ENCODE measurements around the gene SERPIND1.
"Not testable (repeated sequence)": the region's sequence is repeated elsewhere in the genome, so short reads cannot be mapped to it uniquely, and the experiment has no call there.

SERPIND1 gene, protein sequence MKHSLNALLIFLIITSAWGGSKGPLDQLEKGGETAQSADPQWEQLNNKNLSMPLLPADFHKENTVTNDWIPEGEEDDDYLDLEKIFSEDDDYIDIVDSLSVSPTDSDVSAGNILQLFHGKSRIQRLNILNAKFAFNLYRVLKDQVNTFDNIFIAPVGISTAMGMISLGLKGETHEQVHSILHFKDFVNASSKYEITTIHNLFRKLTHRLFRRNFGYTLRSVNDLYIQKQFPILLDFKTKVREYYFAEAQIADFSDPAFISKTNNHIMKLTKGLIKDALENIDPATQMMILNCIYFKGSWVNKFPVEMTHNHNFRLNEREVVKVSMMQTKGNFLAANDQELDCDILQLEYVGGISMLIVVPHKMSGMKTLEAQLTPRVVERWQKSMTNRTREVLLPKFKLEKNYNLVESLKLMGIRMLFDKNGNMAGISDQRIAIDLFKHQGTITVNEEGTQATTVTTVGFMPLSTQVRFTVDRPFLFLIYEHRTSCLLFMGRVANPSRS

GRCh38 chr22:20773793-20774212 lies at the start of gene SERPIND1:
SERPIND1 (plus strand) TSS chr22:20774113; CDS start chr22:20779313, 5,200 bp downstream.
- TF ChIP-seq POLR2A (IDR thresholded peaks at IDR 0.05; ENCODE audit: low read length): no peak
- no peak for TF ChIP-seq GATA1 (IDR thresholded peaks at IDR 0.05; ENCODE audit: low read depth, low read length)
- DNase-seq: no peak

DNA sequence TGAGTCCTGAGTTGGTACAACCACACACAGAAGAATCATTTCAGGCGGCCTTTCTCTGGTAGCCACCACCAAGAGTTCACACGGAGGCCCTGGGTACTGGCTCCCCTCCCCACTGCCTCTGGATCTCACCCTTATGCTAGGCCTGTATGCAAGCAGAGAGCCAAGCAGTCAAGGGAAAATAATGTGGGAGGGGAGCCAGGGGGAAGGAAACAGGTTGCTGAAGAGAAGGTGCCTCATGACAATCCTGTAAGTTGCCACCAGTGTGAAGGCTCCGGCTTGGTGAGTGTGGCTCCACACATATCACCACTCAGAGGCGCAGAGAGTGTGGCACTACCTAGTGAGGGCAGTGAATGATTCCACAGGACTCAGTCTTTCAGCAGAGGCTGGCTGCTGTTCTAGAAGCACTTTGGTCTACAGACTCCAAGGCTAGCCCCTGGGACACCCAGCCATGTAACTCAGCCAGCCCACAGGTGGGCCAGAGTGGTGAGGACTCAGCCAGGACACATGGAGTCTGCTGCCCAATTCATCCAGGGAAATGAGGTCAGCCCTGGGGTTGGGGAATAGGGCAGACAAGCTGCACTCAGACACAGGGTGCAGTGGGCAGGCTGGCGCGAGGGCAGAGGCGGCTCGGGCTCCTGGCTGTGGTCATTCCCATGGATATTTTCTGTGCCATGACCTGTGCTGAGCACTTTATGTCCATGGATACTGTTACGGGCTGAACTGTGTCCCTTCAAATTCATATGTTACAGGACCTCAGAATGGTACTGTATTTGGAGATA lies 49.0 kb upstream of the SERPIND1 start:
- TF ChIP-seq POLR2A (IDR thresholded peaks at IDR 0.05; ENCODE audit: low read length) (no peak), GATA1 (IDR thresholded peaks at IDR 0.05; ENCODE audit: low read depth, low read length) (no peak)
- no peak for DNase-seq

DNA sequence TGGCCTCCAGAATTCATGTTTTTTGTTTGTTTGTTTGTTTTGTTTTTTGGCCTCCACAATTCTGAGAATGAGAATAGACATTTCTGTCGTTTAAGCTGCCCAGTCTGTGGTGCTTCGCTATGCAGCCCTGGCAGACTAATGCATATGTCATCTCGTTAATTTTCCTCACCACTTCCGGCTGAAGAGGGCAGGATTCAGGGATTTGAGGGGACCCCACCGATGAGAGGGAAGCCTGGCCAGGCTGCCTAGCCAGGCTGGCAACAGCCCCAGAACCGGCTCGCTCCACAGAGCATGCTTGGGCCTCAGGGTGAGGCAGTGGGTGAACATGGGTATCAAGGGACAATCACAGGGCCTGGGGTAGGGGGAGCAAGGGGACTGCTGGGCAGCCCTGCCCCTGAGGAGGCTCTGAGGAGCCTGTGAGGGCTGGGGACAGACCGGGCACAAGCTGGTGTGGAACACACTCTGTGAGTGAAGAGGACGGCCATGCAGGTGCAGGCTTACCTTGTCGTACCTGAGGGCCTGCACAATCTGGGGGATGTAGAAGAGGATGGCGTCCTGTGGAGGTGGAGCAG lies 47.8 kb upstream of the SERPIND1 start:
- TF ChIP-seq POLR2A (IDR thresholded peaks at IDR 0.05; ENCODE audit: low read length) (no peak), GATA1 (IDR thresholded peaks at IDR 0.05; ENCODE audit: low read depth, low read length) (no peak)
- no peak for DNase-seq

DNA sequence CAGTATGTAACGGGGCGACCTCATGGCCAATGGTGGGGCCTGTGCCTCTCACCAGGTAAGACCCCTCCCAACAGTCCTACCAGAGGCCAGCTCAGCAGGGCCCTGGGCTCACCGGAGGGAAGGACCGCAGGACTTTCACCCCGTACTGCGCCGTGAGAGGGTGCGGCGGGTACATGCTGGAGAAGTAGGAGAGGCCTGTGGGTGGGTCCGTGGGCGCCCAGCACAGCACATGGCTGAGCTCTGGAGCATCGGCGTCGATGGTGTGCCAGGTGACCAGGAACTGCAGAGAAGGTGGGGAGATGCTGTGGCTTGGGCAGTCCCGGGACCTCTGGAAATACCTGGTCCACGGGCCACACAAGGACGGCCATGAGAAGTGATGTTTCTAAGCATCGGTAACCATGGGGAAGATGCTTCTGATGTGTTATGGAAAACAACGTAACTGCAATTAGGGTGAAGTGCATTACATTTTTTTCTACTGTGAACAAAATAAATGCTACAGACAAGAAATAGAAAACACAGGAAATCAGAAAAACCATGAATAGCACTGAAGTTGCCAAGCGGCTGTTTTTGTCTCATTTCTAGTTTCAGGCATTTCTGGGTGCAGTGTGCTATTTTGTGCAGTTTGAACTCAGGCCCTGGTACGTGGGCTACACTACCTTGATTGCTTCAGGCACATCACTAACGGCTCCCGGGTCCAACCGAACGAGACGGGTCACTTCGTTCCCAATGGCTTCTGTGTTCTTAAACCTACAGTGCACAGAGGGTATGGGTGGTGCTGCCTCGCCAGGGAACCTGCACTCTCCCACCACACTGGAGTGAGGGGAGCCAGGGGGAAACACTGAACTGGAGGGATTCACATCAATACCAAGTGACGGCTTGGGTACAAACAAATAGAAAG lies 46.5 kb upstream of the SERPIND1 start:
- no peak for DNase-seq
- TF ChIP-seq POLR2A (IDR thresholded peaks at IDR 0.05; ENCODE audit: low read length): no peak
- TF ChIP-seq GATA1 (IDR thresholded peaks at IDR 0.05; ENCODE audit: low read depth, low read length): no peak

DNA sequence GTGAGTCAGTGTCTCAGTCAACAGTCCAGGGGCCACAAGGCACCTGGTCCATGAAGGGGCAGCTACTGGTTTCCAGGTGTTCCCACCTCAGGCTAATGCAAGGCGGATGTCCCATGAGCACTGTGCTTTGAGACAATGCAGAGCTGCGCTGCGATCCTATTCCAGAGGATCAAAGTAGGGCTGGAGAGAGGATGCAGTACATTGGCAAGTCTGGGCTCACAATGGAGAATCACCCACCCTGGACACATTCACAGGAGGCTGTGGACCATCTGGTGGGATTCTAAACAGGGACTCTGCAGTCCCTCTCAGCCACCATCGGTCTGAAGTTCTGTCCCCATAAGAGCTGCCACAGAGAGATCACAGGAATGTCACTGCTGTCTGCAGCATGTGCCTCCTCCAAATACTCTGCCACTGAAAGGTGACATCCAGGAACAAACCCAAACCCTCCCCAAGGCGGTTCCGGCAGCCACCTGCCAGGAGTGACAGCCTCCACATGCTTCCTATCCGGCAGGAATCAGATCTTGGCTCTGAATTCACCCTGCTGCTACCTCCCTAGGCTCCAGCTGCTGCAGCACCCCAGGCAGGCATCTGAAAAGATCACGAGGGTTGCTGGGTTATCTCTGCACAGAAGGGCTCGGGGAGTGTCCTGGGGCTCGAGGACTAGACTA lies 45.3 kb upstream of the SERPIND1 start:
- no peak for TF ChIP-seq GATA1 (IDR thresholded peaks at IDR 0.05; ENCODE audit: low read depth, low read length)
- TF ChIP-seq POLR2A (IDR thresholded peaks at IDR 0.05; ENCODE audit: low read length): no peak

DNA sequence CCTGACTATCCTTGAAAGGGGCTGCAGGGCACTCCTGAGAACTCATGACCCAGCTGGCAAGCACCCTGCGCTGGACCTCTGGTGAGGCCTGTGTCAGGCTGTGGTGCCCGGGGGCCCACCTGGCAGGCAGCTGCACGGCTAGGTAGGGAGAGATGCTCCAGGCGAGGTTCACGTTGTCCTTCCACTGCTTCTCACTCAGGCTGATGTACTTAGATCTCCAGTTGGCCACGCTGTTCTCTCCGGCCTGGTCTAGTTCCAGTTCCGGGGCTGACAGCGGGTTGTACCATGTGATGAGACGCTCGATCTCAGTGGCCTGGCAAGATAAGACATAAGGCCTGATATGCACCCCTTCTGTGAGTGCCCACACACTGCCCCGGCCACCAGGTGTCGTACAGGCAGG lies 44.7 kb upstream of the SERPIND1 start:
- DNase-seq: no peak
- no peak for TF ChIP-seq POLR2A (IDR thresholded peaks at IDR 0.05; ENCODE audit: low read length)

More for the DNA sequence above, 45.3 kb upstream of the SERPIND1 start:
- DNase-seq: no peak

GRCh38 chr22:20732431-20732830 lies 41.5 kb upstream of the SERPIND1 start:
- not testable (repeated sequence) for DNase-seq

DNA sequence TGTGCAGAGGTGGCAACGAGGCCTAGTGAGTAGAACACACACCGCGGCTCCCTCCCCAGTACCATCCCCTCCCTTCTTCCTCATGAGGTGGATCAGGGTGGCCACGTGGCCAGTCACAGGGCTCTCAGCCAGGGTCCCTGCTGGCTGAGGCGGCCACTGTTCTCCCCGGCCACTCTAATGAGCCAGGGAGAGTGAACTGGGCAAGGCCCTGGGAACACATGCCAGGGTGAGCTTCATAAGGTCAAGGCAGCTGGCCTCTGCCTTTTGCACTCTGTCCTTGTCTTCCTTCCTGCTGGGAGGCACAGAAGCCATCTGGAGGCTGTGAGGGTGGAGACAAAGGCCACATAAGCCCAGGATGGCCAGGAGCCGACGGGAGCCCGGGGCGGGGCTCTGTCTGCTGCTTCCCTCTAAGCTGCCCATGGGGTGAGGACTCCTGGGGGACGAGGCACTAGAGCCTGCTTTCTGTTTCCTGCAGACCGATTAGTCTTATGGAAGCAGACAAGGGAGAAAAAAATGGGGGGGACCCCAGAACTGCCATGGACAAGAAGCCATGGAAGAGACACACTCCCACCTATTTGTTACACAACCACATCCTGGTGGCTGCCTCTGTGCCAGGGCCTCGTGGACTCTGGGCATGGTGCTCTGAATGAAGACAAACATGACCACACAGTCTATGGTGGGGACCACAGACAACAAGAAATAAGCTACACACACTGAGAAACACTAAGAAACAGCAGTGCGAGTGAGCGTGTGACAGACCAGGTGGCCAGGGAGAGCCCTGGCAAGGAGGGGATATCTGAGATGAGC lies 38.4 kb upstream of the SERPIND1 start:
- DNase-seq: not testable (repeated sequence)

- DNase-seq: not testable (repeated sequence)
Measured at GRCh38 chr22:20736891-20737290, 37.0 kb upstream of the SERPIND1 start.

DNA sequence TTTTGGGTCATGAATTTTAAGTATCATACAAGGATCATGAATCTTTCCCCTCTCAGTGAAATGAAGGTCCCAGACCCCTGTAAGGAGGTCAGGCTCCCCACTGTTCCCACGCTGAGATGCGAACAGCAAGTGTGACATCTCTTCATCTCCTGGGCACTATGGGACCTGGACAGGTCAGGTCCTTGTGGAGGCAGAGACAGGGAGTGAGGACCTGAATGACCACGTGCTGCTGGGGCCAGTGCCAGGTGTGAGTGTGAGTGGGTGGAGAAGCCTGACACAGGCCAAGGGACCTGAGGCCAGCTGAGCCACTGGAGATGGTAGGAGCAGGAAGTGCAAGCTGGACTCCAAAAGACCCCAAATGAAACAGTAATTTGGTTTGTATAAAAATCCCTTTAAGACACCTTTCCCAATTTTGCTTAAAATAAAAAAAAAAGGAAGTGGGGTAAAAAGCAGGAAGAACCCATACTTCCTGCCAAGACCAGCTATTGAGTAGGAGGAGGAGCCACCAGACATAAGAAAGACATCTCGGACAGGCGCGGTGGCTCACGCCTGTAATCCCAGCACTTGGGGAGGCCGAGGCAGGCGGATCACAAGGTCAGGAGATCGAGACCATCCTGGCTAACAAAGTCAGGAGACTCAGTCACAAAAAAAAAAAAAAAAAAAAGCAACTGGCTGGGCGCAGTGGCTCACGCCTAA lies 35.4 kb upstream of the SERPIND1 start:
- no peak for DNase-seq
- TF ChIP-seq POLR2A (IDR thresholded peaks at IDR 0.05; ENCODE audit: low read length) (no peak), GATA1 (IDR thresholded peaks at IDR 0.05; ENCODE audit: low read depth, low read length) (no peak)

DNA sequence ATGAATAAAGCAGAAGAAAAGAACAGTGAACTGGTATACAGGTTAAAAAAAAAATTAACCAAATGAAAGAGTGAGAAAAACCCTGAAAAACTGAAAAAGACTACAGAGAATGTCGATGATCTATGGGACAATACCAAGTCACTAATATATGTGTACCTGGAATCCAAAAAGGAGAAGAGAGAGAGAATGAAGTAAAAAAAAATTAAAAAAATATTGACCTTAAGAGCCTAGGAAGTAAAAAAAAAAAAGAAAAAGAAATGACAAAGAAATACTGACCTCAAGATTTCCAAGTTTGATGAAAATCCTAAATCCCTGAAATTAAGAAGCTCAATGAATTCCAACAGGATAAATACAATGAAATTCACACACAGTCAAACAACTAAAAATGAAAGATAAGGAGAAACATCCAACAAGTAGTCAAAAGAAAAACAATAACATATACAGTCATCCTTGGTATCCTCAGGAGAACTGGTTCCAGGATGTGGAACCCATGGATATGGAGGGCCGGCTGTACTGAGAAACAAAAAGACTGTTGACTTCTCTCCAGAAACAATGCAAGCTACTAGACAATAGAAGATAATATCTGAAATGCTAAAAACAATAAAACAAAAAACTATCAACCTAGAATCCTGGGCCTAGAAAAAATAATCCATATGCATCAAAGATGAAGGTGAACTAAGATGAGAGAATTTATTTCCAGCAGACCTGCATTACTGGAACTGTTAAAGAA lies 33.5 kb upstream of the SERPIND1 start:
- DNase-seq: no peak
- TF ChIP-seq GATA1 (IDR thresholded peaks at IDR 0.05; ENCODE audit: low read depth, low read length) (no peak), POLR2A (IDR thresholded peaks at IDR 0.05; ENCODE audit: low read length) (no peak)
